HG03378 (cell line): ENCODE data around the gene SLC6A8.
"Not testable (repeated sequence)": the region's sequence is repeated elsewhere in the genome, so short reads cannot be mapped to it uniquely, and the experiment has no call there.

Experiments used
- ATAC-seq: cut with Tn5 transposase; IDR thresholded peaks from one replicate; pipeline ENCODE4 v1.9.1; 2021; ENCODE audit warnings: mild to moderate bottlenecking, moderate library complexity; ENCODE audit not compliant: unreplicated experiment

Gene SLC6A8

DNA sequence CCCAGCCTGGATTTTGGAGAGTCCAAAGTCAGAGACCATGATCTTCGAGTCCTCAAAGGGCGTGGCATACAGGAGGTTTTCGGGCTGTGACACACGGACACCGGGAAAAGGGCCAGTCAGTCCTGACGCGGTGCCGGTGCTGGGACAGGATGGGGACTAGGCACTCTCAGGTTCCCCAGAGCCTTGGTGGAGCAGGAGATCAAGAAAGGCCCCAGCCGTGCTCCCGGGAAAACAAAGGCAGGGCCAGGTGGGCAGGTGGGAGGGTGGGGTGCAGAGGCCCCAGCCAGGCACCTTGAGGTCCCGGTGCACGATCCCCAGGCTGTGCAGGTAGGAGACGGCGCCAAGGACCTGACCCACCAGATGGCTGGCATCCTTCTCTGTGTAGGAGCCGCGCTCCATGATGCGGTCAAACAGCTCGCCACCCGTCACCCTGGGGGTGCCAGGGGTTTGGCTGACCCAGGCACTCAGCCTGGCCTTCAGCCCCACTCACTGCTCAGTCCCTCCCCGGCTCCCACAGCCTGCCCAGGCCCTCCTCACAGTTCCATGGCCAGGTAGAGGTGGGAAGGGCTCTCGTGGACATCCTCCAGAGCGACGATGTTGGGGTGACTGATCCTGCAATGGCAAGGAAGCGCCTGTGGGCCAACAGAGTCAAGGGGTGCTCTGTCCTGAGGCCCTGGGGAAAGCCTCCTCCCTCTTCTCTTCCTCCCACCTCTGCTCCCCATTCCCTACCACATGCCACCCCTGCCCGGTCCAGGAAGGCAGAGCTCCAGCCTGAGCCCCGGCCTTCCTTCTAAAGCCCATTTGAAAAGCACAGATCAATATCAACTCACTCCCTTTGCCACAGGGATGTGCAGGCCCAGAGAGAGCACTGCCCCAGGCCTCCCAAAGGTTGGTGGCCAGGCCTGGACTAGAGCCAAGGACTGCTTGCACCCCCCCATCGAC is 15.9 kb upstream of the SLC6A8 start:
- no peak for ATAC-seq

DNA sequence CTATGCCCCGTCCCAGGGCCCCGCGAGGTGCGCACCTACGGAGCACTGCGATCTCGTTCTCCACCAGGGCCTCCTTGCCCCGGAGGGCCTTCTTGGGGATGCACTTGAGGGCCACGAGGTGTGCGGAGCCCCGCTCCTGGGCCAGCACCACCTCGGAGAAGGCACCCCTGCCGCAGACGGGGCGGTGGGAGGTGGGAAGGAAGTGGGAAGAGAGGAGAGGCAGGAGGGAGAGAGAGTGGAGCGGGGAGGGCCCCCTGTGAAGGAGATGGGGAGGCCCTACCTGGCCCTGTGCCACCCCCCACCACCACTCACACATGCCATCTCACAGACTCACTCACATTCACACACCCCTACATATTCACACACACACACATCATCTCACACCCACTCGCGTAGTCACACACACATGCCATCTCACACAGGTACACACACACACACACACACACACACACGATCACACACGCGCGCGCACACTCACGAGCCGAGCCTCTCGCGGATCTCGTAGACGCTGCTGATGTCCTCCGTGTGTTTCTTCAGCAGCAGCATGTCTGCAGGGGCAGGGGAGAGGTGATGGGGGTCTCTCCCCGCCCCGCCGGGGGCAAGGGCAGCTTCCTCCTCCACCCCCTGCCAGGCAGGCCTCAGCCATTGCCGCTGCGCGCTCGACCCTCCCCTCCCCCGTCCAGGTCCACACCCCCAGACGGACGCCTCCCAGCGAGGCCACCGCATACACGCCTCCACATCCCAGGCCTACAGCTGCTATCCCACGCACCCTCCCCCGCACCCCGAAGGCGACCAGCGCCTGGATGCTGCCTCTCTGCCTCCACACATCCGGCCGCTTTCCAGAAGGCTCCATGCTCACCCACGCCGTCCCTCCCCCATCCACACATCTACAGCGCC is 14.9 kb upstream of the SLC6A8 start:
- ATAC-seq, result no peak

DNA sequence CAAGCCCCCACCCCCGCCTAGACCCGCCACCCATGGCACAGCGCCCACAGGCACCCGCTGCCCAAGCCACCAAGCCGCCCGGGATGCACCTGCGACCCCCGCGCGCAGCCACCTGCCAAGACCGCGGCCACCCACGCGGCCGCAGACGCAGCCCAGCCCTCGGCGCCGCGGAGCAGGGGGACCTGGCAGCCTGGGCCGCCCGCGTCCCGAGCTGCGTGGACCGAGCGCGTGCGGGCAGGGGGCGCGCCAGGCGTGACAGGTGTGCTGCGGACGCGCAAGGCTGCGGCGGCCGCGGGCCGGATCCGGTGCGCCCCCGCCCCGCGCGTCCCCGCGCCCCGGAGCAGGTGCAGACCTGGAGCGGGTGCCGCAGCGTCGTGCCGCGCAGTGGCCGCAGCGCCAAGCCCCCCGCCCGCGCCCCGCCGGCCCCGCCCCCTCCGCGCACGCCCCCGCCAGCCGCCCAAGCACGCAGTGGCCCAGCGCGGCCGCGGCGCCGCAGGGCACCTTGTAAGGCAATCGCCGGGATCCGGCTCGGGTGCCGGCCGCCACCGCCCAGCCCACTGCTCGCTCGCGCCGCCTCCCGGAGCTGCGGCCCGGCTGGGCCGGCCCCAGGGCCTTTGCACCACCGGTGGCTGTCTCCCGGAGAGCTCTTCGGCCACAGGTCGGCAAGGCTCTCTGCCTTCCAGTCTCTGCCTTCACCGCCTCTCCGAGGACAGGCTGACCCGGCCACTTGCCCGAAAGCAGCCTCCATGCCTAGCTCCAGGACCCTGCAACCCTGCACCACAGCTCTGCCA is 14.1 kb upstream of the SLC6A8 start, which contains the start of gene PNCK:
TSS of gene PNCK (minus strand) at position 386 of the 791 bp plus-strand sequence. CDS start 737 bp downstream, outside the sequence.
- no peak for ATAC-seq

GRCh38 chrX:153674219-153674851 is 13.4 kb upstream of the SLC6A8 start:
- ATAC-seq, result no peak

DNA sequence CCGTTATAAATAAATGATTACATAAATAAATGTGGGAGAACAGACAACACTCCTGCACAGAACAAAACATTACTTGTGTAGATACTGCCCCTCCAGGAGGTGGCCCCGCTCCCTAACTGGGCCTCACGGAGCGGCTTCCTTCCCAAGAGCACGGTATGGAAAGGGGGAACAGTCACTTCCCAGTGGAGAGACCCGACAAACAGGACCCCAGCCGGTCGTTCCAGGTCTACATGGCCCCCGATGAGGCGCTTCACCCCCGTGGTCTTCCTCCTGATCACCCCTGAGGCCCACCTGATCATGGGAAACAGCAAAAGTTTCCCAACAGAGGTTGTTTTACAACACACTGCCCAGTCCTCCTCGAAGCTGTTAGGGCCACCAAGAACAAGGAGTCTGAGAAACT is 6.6 kb upstream of the SLC6A8 start:
- ATAC-seq, result no peak

GRCh38 chrX:153683486-153683885 is 4.2 kb upstream of the SLC6A8 start:
- not testable (repeated sequence) for ATAC-seq

DNA sequence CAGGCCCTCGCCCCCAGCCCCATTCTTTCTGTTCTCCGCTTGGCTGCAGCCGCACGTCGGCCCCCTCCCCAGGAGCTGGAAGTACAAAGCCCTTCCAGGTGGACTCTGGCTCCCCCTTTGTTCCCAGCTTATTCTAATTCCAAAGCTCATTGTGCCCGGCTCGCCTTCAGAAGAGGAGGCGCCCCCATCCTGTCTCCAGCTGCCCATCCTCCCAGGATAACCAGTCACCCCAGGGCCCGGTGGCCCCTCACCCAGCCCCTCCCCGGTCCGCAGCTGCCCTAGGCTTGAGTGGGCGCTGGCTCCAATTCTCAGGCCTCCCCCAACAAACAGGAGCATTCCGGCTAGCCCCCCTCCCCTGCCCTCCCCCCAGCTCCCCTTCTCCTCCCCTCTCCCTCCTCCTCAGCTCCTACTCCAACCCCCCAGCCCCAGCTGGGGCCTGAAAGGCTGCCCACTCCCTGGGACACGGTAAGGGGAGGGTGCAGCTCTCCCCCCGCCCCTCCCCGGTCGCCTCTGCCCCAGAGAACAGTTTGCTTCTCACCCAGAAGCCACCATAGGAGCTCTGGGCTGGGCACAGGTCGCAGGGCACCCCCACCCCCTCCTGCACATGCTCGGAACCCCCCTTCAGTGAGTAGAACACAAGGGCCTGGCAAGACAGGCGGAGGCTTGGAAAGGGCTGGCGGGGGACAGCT is 3.1 kb upstream of the SLC6A8 start:
- no peak for ATAC-seq

DNA sequence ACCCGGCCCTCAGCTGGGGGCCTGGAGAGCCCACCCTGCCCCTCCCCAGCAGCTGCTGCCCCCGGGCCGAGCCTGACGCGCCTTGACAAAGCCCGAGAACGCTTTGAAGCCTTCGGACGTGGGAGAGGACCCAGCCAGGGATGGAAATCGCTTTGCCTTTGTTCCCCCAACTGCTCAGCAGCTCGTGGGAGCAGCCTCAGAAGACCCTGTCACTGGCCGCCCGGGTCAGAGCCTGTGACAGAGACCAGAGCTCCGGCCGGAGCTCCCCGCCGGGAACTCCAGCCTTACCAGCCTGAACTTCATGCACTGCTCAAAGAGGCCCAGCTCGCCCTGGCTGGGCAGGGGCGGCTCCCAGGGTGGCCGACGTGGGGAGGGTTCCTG is 2.6 kb upstream of the SLC6A8 start:
- ATAC-seq, result no peak

- ATAC-seq, result no peak
Observed at GRCh38 chrX:153685751-153686696, 1.7 kb upstream of the SLC6A8 start.

GRCh38 chrX:153686711-153687110 is 1.0 kb upstream of the SLC6A8 start:
- ATAC-seq, result no peak

DNA sequence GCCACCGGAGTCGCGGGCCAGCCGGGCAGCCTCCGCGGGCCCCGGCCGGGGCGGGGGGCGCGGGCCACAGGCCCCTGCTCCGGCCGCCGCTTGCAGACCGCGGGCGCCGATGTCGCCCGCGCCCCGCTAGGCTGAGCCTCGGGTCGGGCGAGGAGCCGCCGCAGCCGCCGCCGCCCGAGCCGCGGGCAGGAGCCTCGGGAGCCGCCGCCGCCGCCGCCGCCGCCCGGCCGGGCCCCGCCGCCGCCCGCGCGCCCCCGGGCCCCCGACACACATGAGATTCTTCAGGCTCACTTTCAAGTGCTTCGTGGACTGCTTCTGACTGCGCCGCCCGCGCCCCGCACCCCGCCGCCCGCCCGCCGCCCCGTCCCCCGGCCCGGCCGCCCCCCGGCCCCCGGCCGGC is 345 bp downstream of the SLC6A8 start:
- ATAC-seq, result no peak

- ATAC-seq, result no peak
Observed at GRCh38 chrX:153688506-153688905, 780 bp downstream of the SLC6A8 start.

GRCh38 chrX:153688911-153689590 is 1.3 kb downstream of the SLC6A8 start:
- ATAC-seq, result no peak

- no peak for ATAC-seq
Observed at GRCh38 chrX:153689654-153690465, 2.1 kb downstream of the SLC6A8 start.

GRCh38 chrX:153690466-153690865 is 2.7 kb downstream of the SLC6A8 start:
- ATAC-seq, result no peak

DNA sequence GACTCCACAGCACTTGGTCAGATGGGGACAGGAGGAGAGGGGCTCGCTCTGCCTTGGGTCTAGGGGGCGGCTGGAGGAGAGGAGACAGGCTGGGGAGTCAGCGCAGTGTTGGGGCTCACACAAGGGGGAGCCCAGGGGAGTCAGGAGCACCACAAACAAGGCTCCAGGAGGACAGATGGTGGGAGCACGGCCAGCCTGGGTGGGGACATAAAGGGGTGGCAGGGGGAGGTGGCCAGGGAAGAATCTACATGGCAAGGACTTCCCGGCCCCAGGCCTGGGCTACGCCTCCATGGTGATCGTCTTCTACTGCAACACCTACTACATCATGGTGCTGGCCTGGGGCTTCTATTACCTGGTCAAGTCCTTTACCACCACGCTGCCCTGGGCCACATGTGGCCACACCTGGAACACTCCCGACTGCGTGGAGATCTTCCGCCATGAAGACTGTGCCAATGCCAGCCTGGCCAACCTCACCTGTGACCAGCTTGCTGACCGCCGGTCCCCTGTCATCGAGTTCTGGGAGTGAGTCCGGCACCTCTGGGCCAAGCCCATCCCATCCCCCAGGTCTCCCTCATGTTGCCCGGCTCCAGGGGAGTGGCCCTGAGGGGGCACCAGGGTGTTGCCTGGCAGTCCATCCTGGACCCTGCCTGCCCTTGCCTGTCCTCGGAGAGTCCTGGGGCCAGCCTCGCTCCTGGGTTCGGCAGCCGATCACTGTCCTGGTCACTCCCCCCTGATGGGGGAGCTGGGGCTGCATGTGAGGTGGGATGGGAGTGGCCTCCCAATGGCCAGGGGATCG is 3.5 kb downstream of the SLC6A8 start:
- ATAC-seq, result not testable (repeated sequence)
